ENCODE data around the gene ARHGAP22.

Gene ARHGAP22

GRCh38 chr10:48616436-48616835 is 11.6 kb upstream of the ARHGAP22 start:
- H3K4me3 Mint-ChIP-seq = no peak overlapping the region
- ATAC-seq = no peak
- H3K27me3 Mint-ChIP-seq = peaks cover 31% of the 10 kb centered on the region
- H3K27ac Mint-ChIP-seq = no peak overlapping the region
- no peaks in the 10 kb centered on the region for H3K36me3 Mint-ChIP-seq
- H3K4me1 Mint-ChIP-seq = peaks cover 7% of the 10 kb centered on the region
- H3K9me3 Mint-ChIP-seq = no peaks in the 10 kb centered on the region

GRCh38 chr10:48614481-48615390 is 9.9 kb upstream of the ARHGAP22 start:
- Mint-ChIP-seq H3K27me3 (peaks cover 31% of the 10 kb centered on the region), H3K4me3 (peak overlapping the region; percentile 19), H3K36me3 (no peaks in the 10 kb centered on the region), H3K4me1 (peaks cover 7% of the 10 kb centered on the region), H3K9me3 (no peaks in the 10 kb centered on the region), H3K27ac (no peak overlapping the region)
- no peak for ATAC-seq

- Mint-ChIP-seq H3K4me3 (no peak overlapping the region), H3K36me3 (no peaks in the 10 kb centered on the region), H3K9me3 (no peaks in the 10 kb centered on the region), H3K27me3 (peaks cover 31% of the 10 kb centered on the region), H3K4me1 (peaks cover 10% of the 10 kb centered on the region), H3K27ac (no peak overlapping the region)
- no peak for ATAC-seq
Observed at GRCh38 chr10:48613016-48613415, 8.1 kb upstream of the ARHGAP22 start.

GRCh38 chr10:48612236-48612943 is 7.5 kb upstream of the ARHGAP22 start:
- Mint-ChIP-seq H3K36me3 (no peaks in the 10 kb centered on the region), H3K4me3 (no peak overlapping the region), H3K27ac (no peak overlapping the region), H3K4me1 (peaks cover 13% of the 10 kb centered on the region), H3K27me3 (peaks cover 32% of the 10 kb centered on the region), H3K9me3 (no peaks in the 10 kb centered on the region)
- ATAC-seq = no peak

GRCh38 chr10:48611133-48611532 is 6.3 kb upstream of the ARHGAP22 start:
- ATAC-seq = no peak
- Mint-ChIP-seq H3K36me3 (no peaks in the 10 kb centered on the region), H3K9me3 (no peaks in the 10 kb centered on the region), H3K27ac (no peak overlapping the region), H3K27me3 (peaks cover 40% of the 10 kb centered on the region), H3K4me1 (peaks cover 21% of the 10 kb centered on the region), H3K4me3 (no peak overlapping the region)

- H3K27ac Mint-ChIP-seq = no peak overlapping the region
- H3K4me3 Mint-ChIP-seq = no peak overlapping the region
- no peaks in the 10 kb centered on the region for H3K9me3 Mint-ChIP-seq
- H3K27me3 Mint-ChIP-seq = peaks cover 40% of the 10 kb centered on the region
- H3K36me3 Mint-ChIP-seq = no peaks in the 10 kb centered on the region
- no peak for ATAC-seq
- peaks cover 21% of the 10 kb centered on the region for H3K4me1 Mint-ChIP-seq
Observed at GRCh38 chr10:48610585-48611093, 5.8 kb upstream of the ARHGAP22 start.

- H3K4me1 Mint-ChIP-seq = peaks cover 21% of the 10 kb centered on the region
- H3K4me3 Mint-ChIP-seq = no peak overlapping the region
- ATAC-seq = no peak
- peaks cover 38% of the 10 kb centered on the region for H3K27me3 Mint-ChIP-seq
- no peaks in the 10 kb centered on the region for H3K9me3 Mint-ChIP-seq
- no peak overlapping the region for H3K27ac Mint-ChIP-seq
- no peaks in the 10 kb centered on the region for H3K36me3 Mint-ChIP-seq
Observed at GRCh38 chr10:48609899-48610584, 5.2 kb upstream of the ARHGAP22 start.

- H3K27ac Mint-ChIP-seq = no peak overlapping the region
- ATAC-seq = no peak
- no peak overlapping the region for H3K4me3 Mint-ChIP-seq
- H3K27me3 Mint-ChIP-seq = peaks cover 44% of the 10 kb centered on the region
- H3K9me3 Mint-ChIP-seq = no peaks in the 10 kb centered on the region
- peaks cover 23% of the 10 kb centered on the region for H3K4me1 Mint-ChIP-seq
- H3K36me3 Mint-ChIP-seq = no peaks in the 10 kb centered on the region
Observed at GRCh38 chr10:48609441-48609840, 4.6 kb upstream of the ARHGAP22 start.

GRCh38 chr10:48608976-48609375 is 4.1 kb upstream of the ARHGAP22 start:
- ATAC-seq = no peak
- H3K4me3 Mint-ChIP-seq = no peak overlapping the region
- peaks cover 27% of the 10 kb centered on the region for H3K4me1 Mint-ChIP-seq
- no peaks in the 10 kb centered on the region for H3K36me3 Mint-ChIP-seq
- peaks cover 49% of the 10 kb centered on the region for H3K27me3 Mint-ChIP-seq
- no peak overlapping the region for H3K27ac Mint-ChIP-seq
- H3K9me3 Mint-ChIP-seq = no peaks in the 10 kb centered on the region

- ATAC-seq = peak; percentile 79
- Mint-ChIP-seq H3K36me3 (no peaks in the 10 kb centered on the region), H3K27ac (no peak overlapping the region), H3K9me3 (no peaks in the 10 kb centered on the region), H3K4me1 (peaks cover 33% of the 10 kb centered on the region), H3K27me3 (peaks cover 52% of the 10 kb centered on the region), H3K4me3 (no peak overlapping the region)
Observed at GRCh38 chr10:48608279-48608681, 3.4 kb upstream of the ARHGAP22 start.

GRCh38 chr10:48607356-48608278 is 2.7 kb upstream of the ARHGAP22 start:
- no peak for ATAC-seq
- no peaks in the 10 kb centered on the region for H3K9me3 Mint-ChIP-seq

GRCh38 chr10:48606530-48607355 is 1.9 kb upstream of the ARHGAP22 start:
- peaks cover 31% of the 10 kb centered on the region for H3K4me1 Mint-ChIP-seq
- ATAC-seq = no peak
- H3K4me3 Mint-ChIP-seq = no peak overlapping the region
- peaks cover 36% of the 10 kb centered on the region for H3K27me3 Mint-ChIP-seq
- H3K36me3 Mint-ChIP-seq = no peaks in the 10 kb centered on the region
- no peaks in the 10 kb centered on the region for H3K9me3 Mint-ChIP-seq
- peak overlapping the region; percentile 23 for H3K27ac Mint-ChIP-seq

More at GRCh38 chr10:48607356-48608278, 2.7 kb upstream of the ARHGAP22 start:
- peak overlapping the region; percentile 23 for H3K27ac Mint-ChIP-seq
- peaks cover 29% of the 10 kb centered on the region for H3K4me1 Mint-ChIP-seq
- H3K36me3 Mint-ChIP-seq = no peaks in the 10 kb centered on the region
- peaks cover 45% of the 10 kb centered on the region for H3K27me3 Mint-ChIP-seq
- H3K4me3 Mint-ChIP-seq = no peak overlapping the region

GRCh38 chr10:48605786-48606529 is 1.1 kb upstream of the ARHGAP22 start:
- no peak overlapping the region for H3K27ac Mint-ChIP-seq
- peaks cover 34% of the 10 kb centered on the region for H3K27me3 Mint-ChIP-seq
- H3K4me1 Mint-ChIP-seq = peaks cover 31% of the 10 kb centered on the region

More at GRCh38 chr10:48605786-48606529, 1.1 kb upstream of the ARHGAP22 start:
- Mint-ChIP-seq H3K9me3 (no peaks in the 10 kb centered on the region), H3K36me3 (no peaks in the 10 kb centered on the region), H3K4me3 (no peak overlapping the region)
- ATAC-seq = no peak

Measured in stimulated activated memory B cell treated with anti-CD40 and anti-IgM and Interleukin-4, amounts not matched to agents 10 μg/mL and 1 μg/mL and 100 μg/mL, for 72 hours (primary cell).